ENCODE measurements around the gene KRTAP3-3. TPM values are rescaled to one million over a fixed set of nuclear protein-coding genes. Genes with fewer than 3 reads are reported as not detected.
"Not testable (repeated sequence)": the region's sequence is repeated elsewhere in the genome, so short reads cannot be mapped to it uniquely, and the experiment has no call there.

Gene KRTAP3-3
- not detected for total RNA-seq

- no peak within 1 kb of the TSS for H3K4me3 ChIP-seq
- H3K27ac ChIP-seq = no peak within 1 kb of the TSS
- intact Hi-C loops (cut with DNase I) = no loop called here
- H3K9me3 ChIP-seq = no peaks in the 10 kb centered on the region
- H3K27me3 ChIP-seq = no peaks in the 10 kb centered on the region
- no peaks in the 10 kb centered on the region for H3K4me1 ChIP-seq
- no peak for DNase-seq (ENCODE audit: extremely low spot score in 2 of 2)
- TF ChIP-seq CTCF (IDR thresholded peaks at IDR 0.05) = no peak
- TF ChIP-seq POLR2AphosphoS5 (IDR thresholded peaks at IDR 0.05; ENCODE audit: insufficient read depth in 1 of 2, low read depth in 1 of 2) = no peak
- no peak for TF ChIP-seq POLR2A (IDR thresholded peaks at IDR 0.05)
- H3K36me3 ChIP-seq = no peaks in the 10 kb centered on the region
These were observed at the start of gene KRTAP3-3 for GRCh38 chr17:40993839-40994238. TSS of gene KRTAP3-3 (minus strand) at chr17:40994164. CDS start at chr17:40994097, 67 bp downstream.

- Histone ChIP-seq H3K4me1 (no peaks in the 10 kb centered on the region), H3K4me3 (no peak overlapping the region), H3K27me3 (no peaks in the 10 kb centered on the region), H3K36me3 (no peaks in the 10 kb centered on the region), H3K9me3 (no peaks in the 10 kb centered on the region), H3K27ac (no peak overlapping the region)
- no peak for DNase-seq (ENCODE audit: extremely low spot score in 2 of 2)
- TF ChIP-seq POLR2A (IDR thresholded peaks at IDR 0.05) (no peak), CTCF (IDR thresholded peaks at IDR 0.05) (no peak), POLR2AphosphoS5 (IDR thresholded peaks at IDR 0.05; ENCODE audit: insufficient read depth in 1 of 2, low read depth in 1 of 2) (no peak)
- intact Hi-C loops (cut with DNase I) = no loop called here
These were observed 49.0 kb upstream of the KRTAP3-3 start for GRCh38 chr17:41042953-41043352.

GRCh38 chr17:41040783-41041571, 47.0 kb upstream of the KRTAP3-3 start, which contains the start of gene KRTAP1-1:
TSS of gene KRTAP1-1 (minus strand) at chr17:41041450. CDS start at chr17:41041397, 53 bp downstream.
- H3K4me3 ChIP-seq; H3K27me3 ChIP-seq; H3K27ac ChIP-seq; intact Hi-C loops (cut with DNase I); H3K4me1 ChIP-seq; H3K36me3 ChIP-seq; DNase-seq (ENCODE audit: extremely low spot score in 2 of 2); H3K9me3 ChIP-seq: not testable (repeated sequence)
- TF ChIP-seq POLR2AphosphoS5 (IDR thresholded peaks at IDR 0.05; ENCODE audit: insufficient read depth in 1 of 2, low read depth in 1 of 2) = peak in 1 of 2 donors; percentile 54

GRCh38 chr17:41037853-41038350, 43.9 kb upstream of the KRTAP3-3 start:
- TF ChIP-seq POLR2A (IDR thresholded peaks at IDR 0.05) (no peak), POLR2AphosphoS5 (IDR thresholded peaks at IDR 0.05; ENCODE audit: insufficient read depth in 1 of 2, low read depth in 1 of 2) (no peak), CTCF (IDR thresholded peaks at IDR 0.05) (no peak)
- Histone ChIP-seq H3K4me1 (no peaks in the 10 kb centered on the region), H3K27ac (no peak overlapping the region), H3K36me3 (no peaks in the 10 kb centered on the region), H3K4me3 (no peak overlapping the region), H3K9me3 (no peaks in the 10 kb centered on the region), H3K27me3 (no peaks in the 10 kb centered on the region)
- intact Hi-C loops (cut with DNase I) = no loop called here
- DNase-seq (ENCODE audit: extremely low spot score in 2 of 2) = no peak

DNA sequence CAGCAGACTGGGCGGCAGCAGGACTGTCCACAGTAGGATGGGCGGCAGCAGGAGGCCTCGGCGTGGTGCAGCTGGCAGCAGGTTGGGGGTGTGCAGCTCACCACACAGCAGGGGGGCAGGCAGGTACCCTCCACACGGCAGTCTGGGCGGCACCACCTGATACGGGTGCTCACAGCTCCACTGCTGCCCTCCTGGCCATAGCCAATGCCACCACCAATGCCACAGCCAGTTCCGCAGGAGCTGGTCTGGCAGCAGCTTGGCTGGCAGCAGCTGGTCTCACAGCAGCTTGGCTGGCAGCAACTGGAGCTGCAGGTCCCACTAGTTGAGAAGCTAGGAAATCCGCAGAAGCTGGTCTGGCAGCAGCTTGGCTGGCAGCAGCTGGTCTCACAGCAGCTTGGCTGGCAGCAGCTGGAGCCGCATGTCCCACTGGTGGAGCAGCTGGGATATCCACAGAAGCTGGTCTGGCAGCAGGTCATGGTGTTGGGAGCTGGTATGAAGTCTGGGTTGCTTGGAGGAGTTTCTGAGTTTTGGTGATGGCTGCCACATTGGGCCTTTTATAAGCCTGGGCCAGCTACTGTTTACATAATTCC, 40.5 kb upstream of the KRTAP3-3 start, which contains the start of gene KRTAP1-3:
TSS of gene KRTAP1-3 (minus strand) at position 529 of the 590 bp plus-strand sequence. CDS start at position 476, 53 bp downstream.
- intact Hi-C loops (cut with DNase I); H3K27ac ChIP-seq; H3K9me3 ChIP-seq; DNase-seq (ENCODE audit: extremely low spot score in 2 of 2); H3K36me3 ChIP-seq; H3K4me1 ChIP-seq; H3K27me3 ChIP-seq; H3K4me3 ChIP-seq: not testable (repeated sequence)
